Hepatocyte (in vitro differentiated cells): ENCODE data around the gene DDX54. TPM values are rescaled to one million over a fixed set of nuclear protein-coding genes. Genes with fewer than 3 reads are reported as not detected.

Experiments used
- DNase-seq: peaks from one replicate; pipeline ENCODE4 v3.0.0-alpha.2; 2016; ENCODE audit warnings: low spot score
- H2AFZ ChIP-seq: fragments of 200-600 bp; sonication (generic); 2 replicates; pipeline ENCODE4 v1.6.0; 2016; ENCODE audit warnings: antibody characterized with exemption, mild to moderate bottlenecking
- H3K27ac ChIP-seq: fragments of 200-600 bp; sonication (generic); 2 replicates; pipeline ENCODE4 v1.5.1; 2016; ENCODE audit warnings: mild to moderate bottlenecking
- H3K27me3 ChIP-seq: fragments of 200-600 bp; sonication (generic); 2 replicates; pipeline ENCODE4 v1.6.1; 2016
- H3K36me3 ChIP-seq: fragments of 200-600 bp; sonication (generic); replicated peaks from 2 replicates; pipeline ENCODE4 v1.5.1; 2016; ENCODE audit warnings: low read depth; ENCODE audit not compliant: insufficient read depth
- H3K4me1 ChIP-seq: fragments of 200-600 bp; sonication (generic); 2 replicates; pipeline ENCODE4 v1.5.1; 2016; ENCODE audit warnings: mild to moderate bottlenecking, moderate library complexity; ENCODE audit not compliant: insufficient read depth
- H3K4me2 ChIP-seq: fragments of 200-600 bp; sonication (generic); 2 replicates; pipeline ENCODE4 v1.6.0; 2016
- H3K4me3 ChIP-seq: fragments of 200-600 bp; sonication (generic); 2 replicates; pipeline ENCODE4 v1.5.1; 2016; ENCODE audit warnings: mild to moderate bottlenecking
- H3K79me2 ChIP-seq: fragments of 200-600 bp; sonication (generic); 2 replicates; pipeline ENCODE4 v1.6.0; 2017; ENCODE audit warnings: mild to moderate bottlenecking
- H3K9me2 ChIP-seq: fragments of 200-600 bp; sonication (generic); replicated peaks from 2 replicates; pipeline ENCODE4 v1.6.0; 2017; ENCODE audit warnings: mild to moderate bottlenecking; ENCODE audit not compliant: insufficient read depth
- H3K9me3 ChIP-seq: fragments of 200-600 bp; sonication (generic); 2 replicates; pipeline ENCODE4 v1.5.1; 2016; ENCODE audit warnings: low read depth, mild to moderate bottlenecking
- H4K20me1 ChIP-seq: fragments of 200-600 bp; sonication (generic); 2 replicates; pipeline ENCODE4 v1.6.0; 2016; ENCODE audit warnings: mild to moderate bottlenecking; ENCODE audit not compliant: insufficient read depth, poor library complexity, severe bottlenecking
- CTCF ChIP-seq: fragments of 200-600 bp; sonication (generic); IDR thresholded peaks from 2 replicates; pipeline ENCODE4 v1.5.1; 2016; ENCODE audit warnings: antibody characterized with exemption, mild to moderate bottlenecking; ENCODE audit not compliant: poor library complexity
- EZH2 ChIP-seq: fragments of 200-600 bp; sonication (generic); IDR thresholded peaks from 2 replicates; pipeline ENCODE4 v1.6.1; 2016; ENCODE audit warnings: antibody characterized with exemption, mild to moderate bottlenecking, borderline replicate concordance
- EZH2phosphoT487 ChIP-seq: fragments of 200-600 bp; sonication (generic); IDR thresholded peaks from one replicate; pipeline ENCODE4 v1.6.1; 2018; ENCODE audit warnings: antibody characterized with exemption, mild to moderate bottlenecking, low read depth, moderate library complexity; ENCODE audit not compliant: unreplicated experiment, severe bottlenecking
- WGBS: methylation state at CpG from one replicate; pipeline ENCODE4 v1.1.6; 2016; ENCODE audit warnings: low lambda C conversion rate; ENCODE audit errors: missing lambda C conversion rate; 5-methylcytosine and 5-hydroxymethylcytosine counted together
- polyA plus RNA-seq: library from polyadenylated mRNA; unstranded; fragments of >200 nt; fragmentation: Nextera tagmentation; extraction: Ambion mirVana; gene quantifications from 2 replicates; pipeline ENCODE4 v1.2.1, GENCODE V29; 2016
- total RNA-seq: library from RNA; depleted of rRNA; stranded (reverse); fragments of >200 nt; gene quantifications from 2 replicates; pipeline ENCODE4 v1.2.3, GENCODE V29; 2014

DDX54 gene
- total and polyA plus RNA-seq, 2 experiments from 2014 or later = 37.8 to 52.6 TPM

GRCh38 chr12:113200021-113200797, 14.9 kb upstream of the DDX54 start:
- 91% methylated on average over 10 of the region's 12 CpGs for WGBS
- Histone ChIP-seq H3K27ac (no peak overlapping the region), H3K9me3 (no peaks in the 10 kb centered on the region)

GRCh38 chr12:113198296-113198695, 13.0 kb upstream of the DDX54 start:
- TF ChIP-seq CTCF (no peak), EZH2 (no peak), EZH2phosphoT487 (no peak)

More at GRCh38 chr12:113200021-113200797, 14.9 kb upstream of the DDX54 start:
- Histone ChIP-seq H3K4me2 (no peak overlapping the region), H3K4me3 (no peak overlapping the region), H3K36me3 (no peaks in the 10 kb centered on the region), H3K27me3 (no peaks in the 10 kb centered on the region), H3K4me1 (no peaks in the 10 kb centered on the region), H2AFZ (no peak overlapping the region), H3K9me2 (no peaks in the 10 kb centered on the region), H4K20me1 (no peaks in the 10 kb centered on the region), H3K79me2 (no peaks in the 10 kb centered on the region)
- DNase-seq = no peak
- TF ChIP-seq CTCF = no peak
- TF ChIP-seq EZH2 = no peak

GRCh38 chr12:113197518-113198077, 12.3 kb upstream of the DDX54 start:
- H3K4me2 ChIP-seq = no peak overlapping the region
- WGBS = 97% methylated on average over 8 of the region's 8 CpGs
- H3K4me3 ChIP-seq = no peak overlapping the region

More at GRCh38 chr12:113198296-113198695, 13.0 kb upstream of the DDX54 start:
- no peak overlapping the region for H3K4me2 ChIP-seq
- no peak overlapping the region for H3K4me3 ChIP-seq
- H2AFZ ChIP-seq = no peak overlapping the region
- H3K27me3 ChIP-seq = no peaks in the 10 kb centered on the region
- no peaks in the 10 kb centered on the region for H3K9me2 ChIP-seq
- no peaks in the 10 kb centered on the region for H3K79me2 ChIP-seq
- no peak overlapping the region for H3K27ac ChIP-seq
- no peaks in the 10 kb centered on the region for H3K9me3 ChIP-seq
- H3K36me3 ChIP-seq = no peaks in the 10 kb centered on the region
- no peaks in the 10 kb centered on the region for H4K20me1 ChIP-seq
- no peaks in the 10 kb centered on the region for H3K4me1 ChIP-seq
- no peak for DNase-seq
- WGBS = 64% methylated on average over 1 of the region's 1 CpG

More at GRCh38 chr12:113197518-113198077, 12.3 kb upstream of the DDX54 start:
- H3K36me3 ChIP-seq = no peaks in the 10 kb centered on the region
- TF ChIP-seq EZH2 (no peak), CTCF (no peak)
- no peaks in the 10 kb centered on the region for H3K79me2 ChIP-seq
- no peaks in the 10 kb centered on the region for H3K9me3 ChIP-seq
- H4K20me1 ChIP-seq = no peaks in the 10 kb centered on the region
- H2AFZ ChIP-seq = no peak overlapping the region
- DNase-seq = no peak
- no peaks in the 10 kb centered on the region for H3K9me2 ChIP-seq
- no peak overlapping the region for H3K27ac ChIP-seq
- no peaks in the 10 kb centered on the region for H3K27me3 ChIP-seq
- no peaks in the 10 kb centered on the region for H3K4me1 ChIP-seq
